ENCODE data around the gene FRG2B.
"Not testable (repeated sequence)": the region's sequence is repeated elsewhere in the genome, so short reads cannot be mapped to it uniquely, and the experiment has no call there.

The FRG2B gene

GRCh38 chr10:133626695-133627094 lies at the start of gene FRG2B:
TSS of gene FRG2B (minus strand) at chr10:133626795. CDS start at chr10:133626742, 53 bp downstream.
- not testable (repeated sequence) for DNase-seq

GRCh38 chr10:133667446-133667845 lies 40.9 kb upstream of the FRG2B start:
- DNase-seq = not testable (repeated sequence)

- not testable (repeated sequence) for DNase-seq
These were observed 37.1 kb upstream of the FRG2B start for GRCh38 chr10:133663544-133664160.

- DNase-seq = not testable (repeated sequence)
These were observed 34.5 kb upstream of the FRG2B start for GRCh38 chr10:133661122-133661521.

GRCh38 chr10:133660516-133660915 lies 33.9 kb upstream of the FRG2B start:
- DNase-seq = not testable (repeated sequence)

GRCh38 chr10:133657276-133657675 lies 30.7 kb upstream of the FRG2B start:
- not testable (repeated sequence) for DNase-seq

GRCh38 chr10:133648872-133649455 lies 22.4 kb upstream of the FRG2B start:
- DNase-seq = not testable (repeated sequence)

GRCh38 chr10:133647075-133647748 lies 20.6 kb upstream of the FRG2B start:
- not testable (repeated sequence) for DNase-seq

GRCh38 chr10:133637846-133638235 lies 11.2 kb upstream of the FRG2B start:
- not testable (repeated sequence) for DNase-seq

GRCh38 chr10:133637202-133637845 lies 10.7 kb upstream of the FRG2B start:
- peak; percentile 34 for DNase-seq

- DNase-seq = not testable (repeated sequence)
These were observed 4.2 kb upstream of the FRG2B start for GRCh38 chr10:133630723-133631249.

GRCh38 chr10:133622544-133622943 lies 4.1 kb downstream of the FRG2B start:
- not testable (repeated sequence) for DNase-seq

- DNase-seq = no peak
These were observed 7.7 kb downstream of the FRG2B start for GRCh38 chr10:133618851-133619250.

- no peak for DNase-seq
These were observed 9.4 kb downstream of the FRG2B start for GRCh38 chr10:133617196-133617595.

- DNase-seq = no peak
These were observed 10.0 kb downstream of the FRG2B start for GRCh38 chr10:133616371-133617130.

- DNase-seq = no peak
These were observed 11.6 kb downstream of the FRG2B start for GRCh38 chr10:133614830-133615580.

- DNase-seq = no peak
These were observed 12.9 kb downstream of the FRG2B start for GRCh38 chr10:133613699-133614098.

- DNase-seq = no peak
These were observed 15.5 kb downstream of the FRG2B start for GRCh38 chr10:133611079-133611478.

- DNase-seq = no peak
These were observed 17.7 kb downstream of the FRG2B start for GRCh38 chr10:133608855-133609254.

GRCh38 chr10:133603434-133603833 lies 23.2 kb downstream of the FRG2B start:
- DNase-seq = not testable (repeated sequence)

- DNase-seq = no peak
These were observed 25.9 kb downstream of the FRG2B start for GRCh38 chr10:133600657-133601056.

- not testable (repeated sequence) for DNase-seq
These were observed 26.7 kb downstream of the FRG2B start for GRCh38 chr10:133599869-133600268.

Measured in stimulated activated CD4-positive, alpha-beta T cell treated with anti-CD3 and anti-CD28 coated beads, Interleukin-15, amount 100 ng/mL, for 24 hours (primary cell).